Measurements from ENCODE around the gene SESN1.
"Not testable (repeated sequence)": the region's sequence is repeated elsewhere in the genome, so short reads cannot be mapped to it uniquely, and the experiment has no call there.

The SESN1 gene

GRCh38 chr6:108995296-108995695 lies 99.3 kb downstream of the SESN1 start:
- DNase-seq, result no peak

GRCh38 chr6:108993876-108994275 lies 100.8 kb downstream of the SESN1 start:
- no peak for DNase-seq

GRCh38 chr6:108989700-108990099 lies 104.9 kb downstream of the SESN1 start:
- DNase-seq, result no peak

GRCh38 chr6:108988765-108989164 lies 105.9 kb downstream of the SESN1 start:
- DNase-seq, result no peak

- DNase-seq, result no peak
Observed at GRCh38 chr6:108988296-108988695, 106.3 kb downstream of the SESN1 start.

GRCh38 chr6:108987156-108987555 lies 107.5 kb downstream of the SESN1 start:
- no peak for DNase-seq

- DNase-seq, result no peak
Observed at GRCh38 chr6:108985301-108985700, 109.3 kb downstream of the SESN1 start.

- no peak for DNase-seq
Observed at GRCh38 chr6:108983151-108983550, 111.5 kb downstream of the SESN1 start.

GRCh38 chr6:108982154-108983113 lies 112.2 kb downstream of the SESN1 start:
- no peak for DNase-seq

GRCh38 chr6:108978638-108979037 lies 116.0 kb downstream of the SESN1 start:
- DNase-seq, result not testable (repeated sequence)

GRCh38 chr6:108974201-108974600 lies 120.4 kb downstream of the SESN1 start:
- no peak for DNase-seq

GRCh38 chr6:108969776-108970175 lies 124.9 kb downstream of the SESN1 start:
- no peak for DNase-seq

GRCh38 chr6:108968325-108969316 lies 126.0 kb downstream of the SESN1 start:
- DNase-seq, result no peak

- DNase-seq, result no peak
Observed at GRCh38 chr6:108966855-108967755, 127.5 kb downstream of the SESN1 start.

- DNase-seq, result no peak
Observed at GRCh38 chr6:108966251-108966650, 128.4 kb downstream of the SESN1 start.

GRCh38 chr6:108961985-108962384 lies 132.7 kb downstream of the SESN1 start:
- no peak for DNase-seq

- DNase-seq, result no peak
Observed at GRCh38 chr6:108961077-108961476, 133.6 kb downstream of the SESN1 start.

GRCh38 chr6:108960601-108961000 lies 134.0 kb downstream of the SESN1 start:
- DNase-seq, result no peak

- DNase-seq, result no peak
Observed at GRCh38 chr6:108959972-108960582, 134.6 kb downstream of the SESN1 start.

GRCh38 chr6:108958900-108959770 lies 135.5 kb downstream of the SESN1 start:
- no peak for DNase-seq

- DNase-seq, result no peak
Observed at GRCh38 chr6:108957221-108957620, 137.4 kb downstream of the SESN1 start.

Data from activated CD4-positive, CD25-positive, alpha-beta regulatory T cell (primary cell).